ENCODE data around the gene PARP9. TPM values are rescaled to one million over a fixed set of nuclear protein-coding genes. Genes with fewer than 3 reads are reported as not detected.
A peak's percentile ranks its signal among the peaks of the same experiment; 100 is the strongest.
"Not testable (repeated sequence)": the region's sequence is repeated elsewhere in the genome, so short reads cannot be mapped to it uniquely, and the experiment has no call there.

Gene PARP9
- polyA plus RNA-seq, 3 donors = 15.7 to 32.6 (median 19.2) TPM

DNA sequence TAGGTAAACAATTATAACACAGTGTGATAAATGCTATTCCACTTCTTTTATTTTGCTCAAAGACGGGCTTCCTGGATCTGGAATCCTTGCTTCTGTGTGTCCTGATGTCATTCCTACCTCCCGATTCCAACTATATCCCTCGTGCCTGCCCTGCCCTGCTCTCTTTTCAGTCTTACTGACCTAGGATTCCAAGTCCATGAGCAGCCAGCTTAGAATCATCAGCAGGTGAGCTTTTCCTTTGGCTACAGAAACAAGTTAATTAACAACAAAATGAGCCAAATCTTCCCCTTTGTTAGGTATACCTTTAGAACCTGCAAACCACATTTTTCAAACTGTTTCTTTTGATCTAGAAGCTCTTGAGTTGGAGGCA, 27.5 kb downstream of the PARP9 start:
- H3K27ac ChIP-seq (ENCODE audit: low read depth, low read length) = no peak overlapping the region
- WGBS, 3 donors = 62 to 75% (median 75%) methylated on average over 3 of the region's 3 CpGs

DNA sequence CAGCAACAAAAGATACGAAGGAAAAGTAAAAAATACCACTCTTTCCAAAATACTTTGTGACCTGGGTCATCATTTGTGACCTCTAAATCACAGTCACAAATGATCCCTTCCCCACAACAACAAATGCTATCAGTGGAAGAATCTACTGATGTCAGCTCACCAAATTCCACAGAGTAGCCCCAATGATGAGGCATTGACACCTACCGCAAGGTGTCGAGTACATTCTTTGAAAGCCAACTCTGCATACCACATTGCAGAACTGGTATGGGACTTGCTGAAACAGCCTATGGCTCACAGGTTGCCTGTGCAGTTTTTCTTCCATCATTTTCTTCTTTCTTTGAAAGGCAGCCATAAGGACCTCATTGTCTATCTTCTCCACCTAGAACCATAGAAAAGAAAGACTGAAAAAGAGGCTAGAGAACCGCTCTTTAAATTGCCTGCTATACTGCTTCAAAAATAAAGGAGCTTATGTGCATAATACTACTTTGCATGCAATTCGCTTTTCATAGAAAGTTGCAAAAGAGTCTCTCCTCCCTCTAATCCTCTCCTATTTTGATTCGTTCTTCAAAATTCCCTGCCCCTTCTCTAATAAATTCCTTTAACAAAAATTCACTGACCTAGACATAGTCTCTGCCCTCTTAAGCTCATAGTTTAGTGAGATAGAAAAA, 28.0 kb downstream of the PARP9 start:
- H3K27ac ChIP-seq (ENCODE audit: low read depth, low read length) = no peak overlapping the region
- 87 to 92% (median 88%) methylated on average over 6 of the region's 6 CpGs for WGBS, 3 donors

DNA sequence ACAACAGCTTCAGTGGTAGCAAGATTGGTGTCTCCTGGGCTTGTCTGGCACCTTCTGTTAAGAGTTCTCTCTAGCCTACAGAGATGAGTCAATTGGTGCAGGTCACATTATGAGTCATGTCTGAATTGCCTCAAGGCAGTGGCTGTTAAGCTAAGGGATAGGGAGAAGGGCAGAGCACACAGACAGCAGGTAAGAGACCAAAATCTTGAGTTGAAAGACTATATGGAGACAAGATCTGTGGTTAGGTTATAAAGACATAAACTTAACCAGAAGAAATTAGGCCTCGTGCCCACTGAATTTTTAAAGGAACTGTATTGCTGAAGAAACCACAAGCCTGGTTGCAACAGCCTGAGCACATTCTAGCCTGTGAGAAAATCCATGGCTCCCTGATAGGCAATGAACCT, 30.2 kb downstream of the PARP9 start:
- no peak overlapping the region for H3K27ac ChIP-seq (ENCODE audit: low read depth, low read length)
- 58 to 81% (median 58%) methylated on average over 1 of the region's 1 CpG for WGBS, 3 donors

DNA sequence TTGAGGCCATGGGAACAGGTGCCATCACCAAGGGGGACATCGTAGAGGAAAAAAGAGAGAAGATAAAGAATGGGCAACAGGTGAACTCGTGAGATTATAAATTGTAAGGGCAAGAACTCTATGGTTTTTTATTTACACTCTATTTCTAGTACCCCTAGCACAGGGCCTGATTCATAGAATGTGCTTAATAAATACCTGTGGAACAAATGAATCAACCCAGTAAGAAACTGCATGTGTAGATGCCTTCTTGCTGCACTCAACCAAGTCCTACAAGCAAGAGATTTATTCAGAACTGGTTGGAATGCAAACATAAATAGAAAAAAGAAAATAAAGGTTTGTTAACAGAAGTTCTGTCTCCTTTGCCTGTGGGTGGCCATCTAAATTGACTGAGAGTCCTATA, 30.6 kb downstream of the PARP9 start:
- H3K27ac ChIP-seq (ENCODE audit: low read depth, low read length) = no peak overlapping the region
- WGBS, 3 donors = 92 to 100% (median 95%) methylated on average over 2 of the region's 2 CpGs

DNA sequence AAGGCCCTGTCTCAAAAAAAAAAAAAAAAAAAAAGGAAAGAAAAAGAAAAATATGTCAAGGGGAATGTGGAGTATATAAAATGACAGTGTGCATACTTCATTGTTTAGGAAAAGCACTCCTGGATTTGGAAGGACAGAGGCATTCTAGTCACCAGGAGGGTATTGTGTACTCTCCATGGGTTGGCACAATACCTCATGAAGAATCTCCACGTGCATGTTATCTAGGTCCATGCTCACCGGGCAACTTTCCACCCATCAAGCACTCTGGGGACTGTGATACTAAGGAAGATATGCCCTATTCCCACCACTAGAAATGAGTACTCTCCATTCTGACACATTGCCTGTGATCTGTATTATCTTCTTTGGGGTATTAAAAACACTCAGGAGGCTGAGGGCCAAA, 33.9 kb downstream of the PARP9 start:
- 68 to 84% (median 83%) methylated on average over 2 of the region's 2 CpGs for WGBS, 3 donors
- H3K27ac ChIP-seq (ENCODE audit: low read depth, low read length) = no peak overlapping the region

DNA sequence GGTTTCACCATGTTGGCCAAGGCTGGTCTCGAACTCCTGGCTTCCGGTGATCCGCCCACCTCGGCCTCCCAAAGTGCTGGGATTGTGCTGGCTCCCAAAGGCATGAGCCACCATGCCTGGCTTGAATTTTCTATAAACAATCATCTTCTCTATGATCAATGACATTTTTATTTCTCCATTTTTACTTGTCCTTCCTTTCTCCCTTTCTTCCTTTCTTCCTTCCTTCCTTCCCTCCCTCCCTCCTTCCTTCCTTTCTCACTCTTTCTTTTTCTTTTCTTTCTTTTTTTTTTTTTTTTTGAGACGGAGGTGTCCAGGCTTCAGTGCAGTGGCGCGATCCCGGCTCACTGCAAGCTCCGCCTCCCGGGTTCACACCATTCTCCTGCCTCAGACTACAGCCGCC, 40.8 kb downstream of the PARP9 start:
- H3K27ac ChIP-seq (ENCODE audit: low read depth, low read length) = no peak overlapping the region
- 92 to 95% (median 93%) methylated on average over 11 of the region's 11 CpGs for WGBS, 3 donors

DNA sequence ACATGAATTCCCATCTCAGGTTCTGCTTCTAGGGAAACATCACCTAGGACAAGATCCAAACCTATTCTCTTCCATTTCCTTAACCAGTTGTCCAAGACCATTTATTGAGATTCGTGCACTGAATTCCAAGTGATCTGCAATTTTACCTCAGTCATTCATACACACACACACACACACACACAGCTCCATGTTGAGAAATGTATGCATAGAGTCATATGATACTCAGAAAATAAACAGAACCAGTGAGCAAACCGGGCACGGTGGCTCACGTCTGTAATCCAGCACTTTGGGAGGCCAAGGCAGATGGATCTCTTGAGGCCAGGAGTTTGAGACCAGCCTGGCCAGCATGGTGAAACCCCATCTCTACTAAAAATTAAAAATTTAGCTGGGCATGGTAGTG, 43.2 kb downstream of the PARP9 start:
- 75 to 90% (median 89%) methylated on average over 4 of the region's 4 CpGs for WGBS, 3 donors
- H3K27ac ChIP-seq (ENCODE audit: low read depth, low read length) = no peak overlapping the region

DNA sequence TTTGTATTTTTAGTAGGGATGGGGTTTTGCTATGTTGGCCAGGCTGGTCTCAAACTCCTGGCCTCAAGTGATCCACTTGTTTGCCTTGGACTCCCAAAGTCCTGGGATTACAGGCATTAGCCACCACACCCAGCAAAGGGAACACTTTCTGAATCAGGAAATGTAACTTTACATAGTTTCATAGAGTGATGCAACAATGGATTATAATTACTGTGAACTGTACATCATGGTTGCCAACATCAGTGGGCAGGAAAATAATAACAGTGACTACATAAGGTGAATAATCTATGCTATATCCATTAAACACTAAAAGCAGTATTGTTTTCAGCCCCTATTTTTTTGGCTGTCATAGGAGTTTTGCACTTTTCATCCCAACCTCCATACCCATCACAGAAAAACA, 44.4 kb downstream of the PARP9 start:
- H3K27ac ChIP-seq (ENCODE audit: low read depth, low read length) = no peak overlapping the region

DNA sequence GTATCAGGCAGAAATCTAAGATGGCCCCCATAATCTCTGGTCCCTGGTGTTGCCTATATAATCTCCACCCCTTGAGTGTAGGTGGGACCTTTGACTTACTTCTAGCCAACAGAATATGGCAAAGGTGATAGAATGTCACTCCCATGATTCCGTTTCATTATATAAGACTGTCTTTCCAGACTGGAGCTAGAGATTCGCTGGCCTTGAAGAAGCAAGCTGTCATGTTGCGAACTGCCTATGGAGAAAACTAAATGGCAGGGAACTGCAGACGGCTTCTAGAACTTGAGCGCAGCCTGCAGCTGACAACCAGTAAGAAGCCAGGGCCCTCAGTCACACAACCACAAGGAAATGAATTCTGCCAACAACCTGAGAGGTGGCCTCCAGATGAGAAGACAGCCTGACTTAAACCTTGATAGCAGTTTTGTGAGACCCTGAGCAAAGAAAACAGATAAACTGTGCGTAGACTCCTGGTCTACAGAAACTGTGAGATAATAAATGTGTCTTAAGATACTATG, 47.2 kb downstream of the PARP9 start:
- no peak overlapping the region for H3K27ac ChIP-seq (ENCODE audit: low read depth, low read length)
- 90 to 96% (median 94%) methylated on average over 6 of the region's 6 CpGs for WGBS, 3 donors

DNA sequence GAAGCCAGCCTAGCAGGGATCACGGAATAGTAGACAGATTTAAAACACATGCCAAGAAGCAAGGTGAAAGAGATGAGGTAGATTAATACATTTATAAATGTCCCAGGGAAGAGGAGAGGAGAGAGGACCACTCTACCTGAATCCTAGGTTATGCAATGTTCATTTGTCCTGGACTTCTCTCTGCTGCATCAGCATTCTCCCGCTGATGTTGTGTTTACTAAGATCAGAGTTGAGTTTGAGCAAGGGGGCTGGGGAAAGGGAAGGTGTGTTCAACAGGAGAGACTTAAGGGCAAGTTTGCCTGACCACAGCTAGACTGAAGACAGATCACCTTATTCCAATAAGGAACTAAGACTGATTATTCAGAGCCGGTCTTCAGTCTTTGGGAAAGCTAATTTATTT, 48.2 kb downstream of the PARP9 start:
- 84 to 97% (median 93%) methylated on average over 3 of the region's 3 CpGs for WGBS, 3 donors

DNA sequence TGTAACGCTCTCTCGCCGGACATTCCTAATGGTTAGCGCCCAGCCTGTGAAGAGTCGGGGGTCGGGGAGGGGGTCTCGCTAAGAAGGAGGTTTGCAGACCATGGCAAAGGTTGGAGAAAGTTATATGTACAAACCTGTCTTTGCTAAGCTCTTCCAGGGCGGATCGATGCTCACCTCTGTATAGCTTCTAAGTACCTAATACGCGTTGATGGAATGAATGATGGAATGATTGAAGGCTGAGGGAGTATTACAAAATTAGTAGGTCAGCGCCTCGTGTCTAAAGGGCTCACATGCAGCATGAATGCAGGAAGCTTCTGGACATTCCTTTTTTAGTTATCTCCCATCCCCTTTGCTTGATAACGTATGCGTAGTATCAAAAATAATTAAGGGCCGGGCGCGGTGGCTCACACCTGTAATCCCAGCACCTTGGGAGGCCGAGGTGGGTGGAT, 49.1 kb downstream of the PARP9 start:
- no peak overlapping the region for H3K27ac ChIP-seq (ENCODE audit: low read depth, low read length)
- 33 to 38% (median 38%) methylated on average over 19 of the region's 19 CpGs for WGBS, 3 donors

More for the DNA sequence above, 48.2 kb downstream of the PARP9 start:
- no peak overlapping the region for H3K27ac ChIP-seq (ENCODE audit: low read depth, low read length)

DNA sequence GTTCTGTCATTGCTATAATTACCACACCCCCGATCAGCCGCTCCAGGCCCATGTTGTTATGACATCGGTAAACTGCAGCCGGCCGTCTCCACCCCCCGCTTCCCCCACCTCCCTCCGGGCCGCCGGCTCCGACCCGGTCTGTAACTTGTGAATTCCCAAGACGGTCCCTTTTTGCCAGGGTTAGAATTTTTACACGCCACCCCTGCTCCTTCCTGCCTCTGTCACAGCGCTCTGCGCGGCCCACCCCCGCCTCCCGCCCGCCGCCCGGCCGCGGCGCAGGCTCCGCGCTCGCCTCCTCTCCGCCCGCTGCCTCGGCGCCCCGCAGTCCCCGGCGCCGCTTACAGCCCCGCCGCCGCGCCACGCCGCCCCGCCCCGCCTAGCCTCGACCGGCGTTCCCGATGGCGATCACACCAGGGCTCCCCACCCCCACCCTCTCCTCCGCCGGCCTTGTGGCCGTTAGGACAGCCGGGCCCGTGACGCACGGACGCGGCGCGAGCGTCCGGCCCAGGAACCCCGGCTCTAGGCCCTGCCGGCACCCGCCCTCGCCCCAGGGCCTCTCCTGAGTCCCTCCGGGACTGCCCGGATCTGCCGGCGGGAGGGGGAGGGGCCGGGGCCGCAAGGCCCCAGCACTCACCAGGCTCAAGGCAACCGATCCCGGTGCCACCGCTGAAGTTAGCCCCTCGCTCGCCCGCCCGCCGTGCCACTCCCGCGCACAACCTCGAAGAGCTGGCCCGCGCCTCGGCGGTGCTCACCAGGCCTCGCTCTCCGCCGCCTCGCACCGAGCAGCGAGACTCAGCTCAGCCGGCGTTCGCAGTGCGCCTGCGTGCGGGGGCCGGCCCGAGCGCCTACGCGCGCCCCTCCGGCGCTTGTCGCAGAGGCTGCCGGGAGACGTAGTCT, 49.7 kb downstream of the PARP9 start, which contains the start of gene KPNA1:
Gene KPNA1, minus strand, starts transcription at position 817 of the 897 bp plus-strand sequence. CDS start 18,374 bp downstream, outside the sequence.
- peak within 1 kb of the TSS; percentile 76 for H3K27ac ChIP-seq (ENCODE audit: low read depth, low read length)
- 1% methylated on average over 82 to 109 of the region's 109 CpGs for WGBS, 3 donors

DNA sequence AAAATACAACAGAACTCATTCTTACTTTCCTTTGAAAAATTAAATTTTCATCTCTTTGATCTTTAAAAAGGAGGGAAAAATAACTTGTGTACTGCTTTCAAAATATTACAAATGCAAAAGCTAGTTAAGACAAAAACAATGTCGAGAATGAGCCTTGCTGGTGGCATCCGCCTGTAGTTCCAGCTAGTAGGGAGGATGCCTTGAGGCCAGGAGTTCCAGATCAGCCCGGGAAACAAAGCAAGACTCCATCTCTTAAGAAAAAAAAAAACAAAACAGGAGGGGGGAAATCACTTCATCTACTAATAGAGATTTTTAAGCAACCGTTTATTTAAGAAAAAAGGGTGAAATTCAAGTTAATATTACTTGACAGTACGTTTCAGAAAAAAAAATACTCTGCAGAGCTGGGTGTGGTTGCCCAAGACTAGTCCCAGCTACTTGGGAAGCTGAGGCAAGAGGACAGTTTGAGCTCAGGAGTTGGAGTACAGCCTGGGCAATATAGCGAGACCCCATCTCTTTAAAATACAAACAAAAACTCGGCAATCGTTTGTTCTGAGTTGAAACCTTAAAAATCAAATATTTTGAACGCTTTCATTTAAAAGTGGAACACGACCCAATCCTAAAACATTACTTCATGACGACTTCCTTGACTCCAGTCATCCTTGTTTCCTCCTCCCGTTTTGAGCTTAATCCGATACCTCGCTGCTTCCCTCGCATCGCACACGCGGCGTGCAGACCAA, 50.5 kb downstream of the PARP9 start:
- no peak overlapping the region for H3K27ac ChIP-seq (ENCODE audit: low read depth, low read length)
- 11 to 12% (median 12%) methylated on average over 19 of the region's 19 CpGs for WGBS, 3 donors

DNA sequence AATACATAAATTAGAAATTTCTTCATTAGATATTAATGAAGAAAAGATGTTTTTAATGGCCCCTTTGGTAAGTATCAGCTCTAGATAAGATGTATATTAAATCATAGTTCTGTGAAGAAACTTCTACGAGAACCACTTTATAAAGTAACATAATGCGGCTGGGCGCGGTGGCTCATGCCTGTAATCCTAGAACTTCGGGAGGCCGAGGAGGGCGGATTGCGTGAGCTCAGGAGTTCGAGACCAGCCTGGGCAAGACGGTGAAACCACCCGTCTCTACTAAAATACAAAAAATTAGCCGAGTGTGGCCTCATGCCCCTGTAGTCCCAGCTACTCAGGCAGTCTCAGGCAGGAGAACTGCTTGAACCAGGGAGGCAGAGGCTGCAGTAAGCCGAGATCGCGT, 51.8 kb downstream of the PARP9 start:
- H3K27ac ChIP-seq (ENCODE audit: low read depth, low read length) = no peak overlapping the region
- 88 to 92% (median 90%) methylated on average over 15 of the region's 15 CpGs for WGBS, 3 donors

DNA sequence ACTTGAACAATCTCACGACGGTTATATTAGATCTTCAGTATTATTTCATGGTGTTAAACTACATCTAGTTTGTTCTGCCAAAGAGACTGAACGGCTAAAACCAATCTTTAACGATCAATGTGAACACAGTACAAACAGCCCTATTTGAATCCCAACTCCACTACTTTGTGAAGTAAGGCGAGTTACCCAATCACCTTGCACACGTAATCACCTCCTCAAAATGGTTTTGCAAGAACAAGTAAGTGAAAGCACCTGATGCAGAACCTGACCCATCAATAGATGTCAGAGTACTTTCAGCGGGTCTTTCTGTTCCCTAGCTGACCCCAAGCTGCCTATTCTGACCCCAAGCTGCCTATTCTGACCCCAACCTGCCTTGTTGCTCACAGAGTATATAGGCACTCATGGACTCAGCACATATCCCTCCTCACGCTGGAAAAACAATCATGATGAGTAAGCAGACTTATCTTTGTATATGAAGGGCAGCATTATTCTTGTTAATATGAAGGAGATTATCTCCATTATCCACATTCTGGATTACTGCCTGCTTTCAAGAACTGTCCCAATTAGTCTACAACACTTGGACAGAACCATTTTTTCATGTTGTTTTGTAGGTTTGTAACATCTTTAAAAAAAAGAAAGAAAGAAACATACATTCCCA, 53.1 kb downstream of the PARP9 start:
- WGBS, 3 donors = 59 to 85% (median 79%) methylated on average over 8 of the region's 8 CpGs
- no peak overlapping the region for H3K27ac ChIP-seq (ENCODE audit: low read depth, low read length)

DNA sequence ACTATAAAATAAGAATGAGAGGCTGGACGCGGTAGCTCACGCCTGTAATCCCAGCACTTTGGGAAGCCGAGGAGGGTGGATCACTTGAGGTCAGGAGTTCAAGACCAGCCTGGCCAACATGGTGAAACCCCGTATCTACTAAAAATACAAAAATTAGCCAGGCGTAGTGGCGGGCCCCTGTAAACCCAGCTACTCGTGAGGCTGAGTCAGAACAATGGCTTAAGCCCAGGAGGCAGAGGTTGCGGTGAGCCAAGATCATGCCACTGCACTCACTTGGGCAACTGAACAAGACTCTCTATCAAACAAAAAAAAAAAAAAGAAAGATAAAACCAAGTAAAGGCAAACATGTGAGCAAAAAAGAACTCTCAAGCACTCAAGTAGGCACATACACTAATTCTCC, 55.2 kb downstream of the PARP9 start:
- 62 to 94% (median 83%) methylated on average over 9 of the region's 9 CpGs for whole genome bisulfite sequencing, 3 donors

DNA sequence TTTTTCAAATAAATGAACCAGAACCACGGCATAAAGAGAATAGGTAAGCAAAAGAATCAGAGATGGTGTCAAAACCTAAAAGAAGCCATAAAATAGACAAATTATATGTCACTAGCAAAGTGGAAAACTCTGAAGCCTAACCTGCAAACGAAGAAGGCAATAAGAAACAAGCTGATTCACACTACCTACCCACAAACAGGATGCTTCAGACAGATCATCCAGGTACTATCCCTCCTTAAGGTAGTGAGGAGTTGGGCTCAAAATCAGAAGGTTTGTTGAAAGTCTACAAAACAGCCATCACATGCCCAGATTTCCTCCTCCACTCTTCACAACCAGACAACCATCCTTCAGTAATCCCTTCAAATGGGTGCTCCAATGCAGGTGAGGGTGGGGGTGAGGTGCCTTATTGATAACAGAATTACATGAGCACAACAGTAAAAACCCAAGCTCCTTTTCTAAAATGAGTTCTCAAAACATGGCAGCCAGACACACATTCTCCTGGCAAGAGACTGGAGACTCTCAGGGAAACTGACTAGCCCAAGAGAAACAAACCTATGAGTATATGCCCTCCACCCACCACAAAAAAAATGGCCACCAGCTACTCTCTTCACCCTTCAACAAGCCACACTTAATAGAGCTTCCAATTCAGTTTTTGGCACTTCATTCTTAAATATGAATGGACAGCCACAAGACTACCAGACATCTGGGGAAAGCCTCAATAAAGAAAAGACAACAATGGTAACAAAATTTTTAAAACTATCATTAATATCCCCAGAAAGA, 55.8 kb downstream of the PARP9 start:
- 89 to 90% (median 90%) methylated on average over 2 of the region's 2 CpGs for WGBS, 3 donors
- no peak overlapping the region for H3K27ac ChIP-seq (ENCODE audit: low read depth, low read length)

More for the DNA sequence above, 55.2 kb downstream of the PARP9 start:
- H3K27ac ChIP-seq (ENCODE audit: low read depth, low read length) = not testable (repeated sequence)

DNA sequence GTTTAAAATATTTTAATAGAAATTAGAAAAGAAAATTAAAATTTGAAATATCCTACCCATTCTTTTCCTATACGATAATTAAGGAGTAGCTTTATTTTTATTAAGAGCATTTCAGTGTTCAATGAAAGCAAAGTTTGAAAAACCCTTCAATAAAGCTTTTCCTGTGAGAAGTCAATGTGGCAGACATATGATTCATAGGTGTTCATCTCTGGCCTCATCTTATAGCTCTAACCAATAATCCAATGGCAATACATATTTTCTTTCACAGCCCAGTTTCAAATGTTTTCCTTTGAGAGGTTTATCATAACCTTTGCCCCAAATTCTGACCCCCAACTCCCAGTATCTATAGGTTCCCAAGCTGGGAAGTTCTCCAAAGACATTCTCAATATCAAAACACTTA, 57.6 kb downstream of the PARP9 start:
- WGBS, 3 donors = 97 to 100% (median 97%) methylated on average over 1 of the region's 1 CpG
- H3K27ac ChIP-seq (ENCODE audit: low read depth, low read length) = no peak overlapping the region
